Natural killer cell (primary cell): ENCODE measurements around the gene RERE. TPM values are rescaled to one million over a fixed set of nuclear protein-coding genes. Genes with fewer than 3 reads are reported as not detected.

Source experiments
- ATAC-seq, 3 donors: fragments of 150-1000 bp in 2 of 3; fragments of 200-7000 bp in 1 of 3; cut with Tn5 transposase; 1 replicate in 1 of 3; 2 replicates in 2 of 3; pipeline ENCODE4 v1.10.0; 2021; ENCODE audit warnings: mild to moderate bottlenecking in 2 of 3, moderate library complexity in 2 of 3
- DNase-seq, 2 donors: peaks; one replicate each; pipeline versions ENCODE4 v3.0.0 to v3.0.0-alpha.2; 2013 to 2021; ENCODE audit warnings: mixed read lengths in 1 of 2
- H3K27ac ChIP-seq: one replicate; pipeline ENCODE4 v1.5.1; 2013; ENCODE audit warnings: mild to moderate bottlenecking, low read length
- H3K27me3 ChIP-seq: one replicate; pipeline ENCODE4 v1.6.1; 2013; ENCODE audit warnings: low read length; ENCODE audit not compliant: control insufficient read depth, insufficient read depth
- H3K36me3 ChIP-seq: one replicate; pipeline ENCODE4 v1.6.1; 2013; ENCODE audit warnings: low read length; ENCODE audit not compliant: control insufficient read depth, insufficient read depth
- H3K4me1 ChIP-seq: one replicate; pipeline ENCODE4 v1.6.1; 2013; ENCODE audit warnings: low read length; ENCODE audit not compliant: control insufficient read depth, insufficient read depth
- H3K4me3 ChIP-seq: one replicate; pipeline ENCODE4 v1.5.1; 2013; ENCODE audit warnings: low read length
- H3K9me3 ChIP-seq: one replicate; pipeline ENCODE4 v1.6.1; 2013; ENCODE audit warnings: low read length; ENCODE audit not compliant: control insufficient read depth, insufficient read depth
- H3K27ac Mint-ChIP-seq, 2 donors: one replicate each; pipeline ENCODE4 v1.8.0; 2022; ENCODE audit warnings: mild to moderate bottlenecking in 2 of 2, mixed read lengths in 2 of 2, moderate library complexity in 1 of 2
- H3K27me3 Mint-ChIP-seq, 2 donors: one replicate each; pipeline ENCODE4 v1.8.0; 2022; ENCODE audit warnings: low read depth in 2 of 2, mixed read lengths in 2 of 2
- H3K36me3 Mint-ChIP-seq: one replicate; pipeline ENCODE4 v1.8.0; 2022; ENCODE audit warnings: mixed read lengths
- H3K4me1 Mint-ChIP-seq, 2 donors: one replicate each; pipeline ENCODE4 v1.8.0; 2022; ENCODE audit warnings: mixed read lengths in 2 of 2
- H3K4me3 Mint-ChIP-seq: one replicate; pipeline ENCODE4 v1.8.0; 2022; ENCODE audit warnings: mild to moderate bottlenecking, moderate library complexity, mixed read lengths
- H3K9me3 Mint-ChIP-seq, 2 donors: one replicate each; pipeline ENCODE4 v1.8.0; 2022; ENCODE audit warnings: mixed read lengths in 2 of 2
- CTCF ChIP-seq: fragments of 200-600 bp; IDR thresholded peaks from one replicate; pipeline ENCODE4 v1.8.0; 2022; ENCODE audit warnings: antibody characterized with exemption
- WGBS: methylation state at CpG from one replicate; pipeline ENCODE4 v1.1.7; 2013; ENCODE audit warnings: missing lambda C conversion rate; ENCODE audit not compliant: insufficient coverage; 5-methylcytosine and 5-hydroxymethylcytosine counted together
- intact Hi-C: fragments of 100-400 bp; cut with micrococcal nuclease; formaldehyde crosslinking; loops from one replicate; pipeline ENCODE4 v1.14.2; 2022
- total RNA-seq, 4 donors: library from RNA; stranded (reverse); fragments of 120-200 nt in 1 of 4; gene quantifications; one replicate each; pipeline versions ENCODE4 v1.2.3 to v1.2.4, GENCODE V29; 2013 to 2022

Gene RERE
- total RNA-seq, 3 donors from 2014 or later (not counting 1 experiment from before 2014, with no cell fraction given) = 67.7 to 76.0 (median 73.0) TPM

GRCh38 chr1:8348777-8349472 lies 468.5 kb downstream of the RERE start:
- peaks cover 3% of the 10 kb centered on the region for H3K36me3 ChIP-seq
- H3K27ac Mint-ChIP-seq = peak overlapping the region in 1 of 2 donors; percentile 54

GRCh38 chr1:8348047-8348776 lies 469.2 kb downstream of the RERE start:
- H3K4me1 ChIP-seq = peaks cover 6% of the 10 kb centered on the region
- no peaks in the 10 kb centered on the region for H3K36me3 ChIP-seq
- ATAC-seq = no peak
- H3K27ac Mint-ChIP-seq = no peak overlapping the region
- H3K4me3 ChIP-seq = no peak overlapping the region
- peaks cover 0 to 8% of the 10 kb centered on the region in 2 donors for H3K27me3 Mint-ChIP-seq
- no peaks in the 10 kb centered on the region for H3K9me3 ChIP-seq
- DNase-seq = no peak
- TF ChIP-seq CTCF = no peak
- peaks cover 5 to 6% of the 10 kb centered on the region in 2 donors for H3K4me1 Mint-ChIP-seq
- H3K9me3 Mint-ChIP-seq = no peaks in the 10 kb centered on the region
- H3K27me3 ChIP-seq = no peaks in the 10 kb centered on the region
- intact Hi-C loops = no loop called here
- no peak overlapping the region for H3K4me3 Mint-ChIP-seq
- no peaks in the 10 kb centered on the region for H3K36me3 Mint-ChIP-seq
- WGBS = 84% methylated on average over 21 of the region's 21 CpGs
- H3K27ac ChIP-seq = no peak overlapping the region

More at GRCh38 chr1:8348777-8349472, 468.5 kb downstream of the RERE start:
- Histone ChIP-seq H3K27me3 (no peaks in the 10 kb centered on the region), H3K9me3 (no peaks in the 10 kb centered on the region), H3K4me3 (no peak overlapping the region), H3K4me1 (peaks cover 6% of the 10 kb centered on the region), H3K27ac (no peak overlapping the region)
- ATAC-seq (peak; percentile 86 to 98 (median 94)), DNase-seq (peak; percentile 71 to 85)
- WGBS = 26% methylated on average over 20 of the region's 21 CpGs
- Mint-ChIP-seq H3K27me3 (peaks cover 0 to 8% of the 10 kb centered on the region in 2 donors), H3K4me1 (peaks cover 5 to 6% of the 10 kb centered on the region in 2 donors), H3K36me3 (no peaks in the 10 kb centered on the region), H3K4me3 (no peak overlapping the region), H3K9me3 (no peaks in the 10 kb centered on the region)
- TF ChIP-seq CTCF = peak; percentile 79
- intact Hi-C loops = loop anchor here (1.0 kb wide), 3 partner anchors 318 to 367 kb away; no protein-coding TSS in a partner anchor

GRCh38 chr1:8347635-8348034 lies 469.8 kb downstream of the RERE start:
- TF ChIP-seq CTCF = no peak
- Mint-ChIP-seq H3K27me3 (peaks cover 0 to 8% of the 10 kb centered on the region in 2 donors), H3K36me3 (no peaks in the 10 kb centered on the region), H3K4me3 (no peak overlapping the region), H3K27ac (no peak overlapping the region), H3K9me3 (no peaks in the 10 kb centered on the region), H3K4me1 (peaks cover 5 to 6% of the 10 kb centered on the region in 2 donors)
- Histone ChIP-seq H3K9me3 (no peaks in the 10 kb centered on the region), H3K4me3 (no peak overlapping the region), H3K27me3 (no peaks in the 10 kb centered on the region), H3K36me3 (no peaks in the 10 kb centered on the region), H3K27ac (no peak overlapping the region), H3K4me1 (peaks cover 6% of the 10 kb centered on the region)
- intact Hi-C loops = no loop called here
- ATAC-seq (no peak), DNase-seq (no peak)
- WGBS = 83% methylated on average over 15 of the region's 15 CpGs
